Neural cell (in vitro differentiated cells): ENCODE data around the gene LSAMP. TPM values are rescaled to one million over a fixed set of nuclear protein-coding genes. Genes with fewer than 3 reads are reported as not detected.

Source experiments
- H2AFZ ChIP-seq: fragments of 200-600, 300-800 bp; sonication (generic), shearing (Covaris generic); 2 replicates; pipeline ENCODE4 v1.6.0; 2014; ENCODE audit warnings: low read depth, mild to moderate bottlenecking, antibody characterized with exemption, low read length, moderate library complexity
- H3F3A ChIP-seq: fragments of 200-600 bp; shearing (Covaris generic); 2 replicates; pipeline ENCODE4 v1.6.1; 2016; ENCODE audit warnings: mild to moderate bottlenecking, moderate library complexity, mixed read lengths, antibody characterized with exemption, low read length; ENCODE audit not compliant: insufficient read depth, poor library complexity, severe bottlenecking
- H3K27ac ChIP-seq: fragments of 200-600, 300-800 bp; sonication (generic), shearing (Covaris generic); 2 replicates; pipeline ENCODE4 v1.5.1; 2014; ENCODE audit warnings: mild to moderate bottlenecking, low read length, moderate library complexity
- H3K27me3 ChIP-seq: fragments of 300-800, 200-600 bp; sonication (generic), shearing (Covaris generic); 2 replicates; pipeline ENCODE4 v1.6.0; 2014; ENCODE audit warnings: mild to moderate bottlenecking, low read depth, low read length, moderate library complexity; ENCODE audit not compliant: insufficient read depth
- H3K36me3 ChIP-seq: fragments of 300-800, 200-600 bp; sonication (generic), shearing (Covaris generic); 2 replicates; pipeline ENCODE4 v1.5.1; 2014; ENCODE audit warnings: mild to moderate bottlenecking, antibody characterized with exemption, low read length, moderate library complexity; ENCODE audit not compliant: insufficient read depth
- H3K4me2 ChIP-seq: fragments of 300-800, 200-600 bp; sonication (generic), shearing (Covaris generic); 2 replicates; pipeline ENCODE4 v1.6.0; 2014; ENCODE audit warnings: mild to moderate bottlenecking, low read length
- H3K4me3 ChIP-seq: fragments of 300-800, 200-600 bp; sonication (generic), shearing (Covaris generic); 2 replicates; pipeline ENCODE4 v1.5.1; 2014; ENCODE audit warnings: mild to moderate bottlenecking, low read length, moderate library complexity
- H3K79me2 ChIP-seq: fragments of 200-600 bp; shearing (Covaris generic); replicated peaks from 2 replicates; pipeline ENCODE4 v1.6.0; 2014; ENCODE audit warnings: mild to moderate bottlenecking, low read length, moderate library complexity; ENCODE audit not compliant: insufficient read depth
- H3K9ac ChIP-seq: fragments of 300-800, 200-600 bp; sonication (generic), shearing (Covaris generic); 2 replicates; pipeline ENCODE4 v1.6.1; 2016; ENCODE audit warnings: mild to moderate bottlenecking, low read length, mixed read lengths
- H3K9me2 ChIP-seq: fragments of 200-600 bp; shearing (Covaris generic); 2 replicates; pipeline ENCODE4 v1.6.1; 2016; ENCODE audit warnings: mild to moderate bottlenecking, low read length, mixed read lengths; ENCODE audit not compliant: insufficient read depth
- H3K9me3 ChIP-seq: fragments of 200-600, 300-800 bp; sonication (generic), shearing (Covaris generic); 2 replicates; pipeline ENCODE4 v1.6.1; 2016; ENCODE audit warnings: mild to moderate bottlenecking, mixed run types, low read length, moderate library complexity, mixed read lengths
- H4K20me1 ChIP-seq: fragments of 200-600 bp; shearing (Covaris generic); 2 replicates; pipeline ENCODE4 v1.6.1; 2016; ENCODE audit warnings: mild to moderate bottlenecking, mixed run types; ENCODE audit not compliant: insufficient read depth
- CTCF ChIP-seq: fragments of 450-650 bp; IDR thresholded peaks from 2 replicates; pipeline ENCODE4 v1.5.1; 2014; ENCODE audit warnings: antibody characterized with exemption, mild to moderate bottlenecking, moderate library complexity; ENCODE audit not compliant: poor library complexity, severe bottlenecking
- EP300 ChIP-seq: fragments of 450-650 bp; conservative IDR thresholded peaks from 2 replicates; pipeline ENCODE4 v1.6.1; 2014; ENCODE audit warnings: antibody characterized with exemption, mild to moderate bottlenecking, moderate library complexity; ENCODE audit not compliant: poor library complexity, severe bottlenecking
- EZH2 ChIP-seq: fragments of 200-600, 300-800 bp; shearing (Covaris generic), sonication (generic); IDR thresholded peaks from 2 replicates; pipeline ENCODE4 v1.6.1; 2014; ENCODE audit warnings: antibody characterized with exemption, low read length, borderline replicate concordance, mild to moderate bottlenecking; ENCODE audit not compliant: insufficient read depth, poor library complexity, severe bottlenecking
- MXI1 ChIP-seq: fragments of 450-650 bp; conservative IDR thresholded peaks from 2 replicates; pipeline ENCODE4 v1.6.1; 2014; ENCODE audit warnings: antibody characterized with exemption, mild to moderate bottlenecking; ENCODE audit not compliant: poor library complexity, severe bottlenecking
- POLR2AphosphoS5 ChIP-seq: IDR thresholded peaks from 2 replicates; pipeline ENCODE4 v1.6.1; 2012
- RAD21 ChIP-seq: fragments of 450-650 bp; conservative IDR thresholded peaks from 2 replicates; pipeline ENCODE4 v1.6.1; 2014; ENCODE audit warnings: antibody characterized with exemption, mild to moderate bottlenecking, moderate library complexity
- REST ChIP-seq: IDR thresholded peaks from 2 replicates; pipeline ENCODE4 v1.6.1; 2012; ENCODE audit warnings: borderline replicate concordance
- SMC3 ChIP-seq: fragments of 450-650 bp; conservative IDR thresholded peaks from 2 replicates; pipeline ENCODE4 v1.6.1; 2014; ENCODE audit warnings: antibody characterized with exemption, mild to moderate bottlenecking, moderate library complexity; ENCODE audit not compliant: poor library complexity
- TAF1 ChIP-seq: IDR thresholded peaks from 2 replicates; pipeline ENCODE4 v1.6.1; 2012; ENCODE audit warnings: low read depth
- polyA plus RNA-seq: library from polyadenylated mRNA; depleted of rRNA; stranded (reverse); fragments of >200 nt; gene quantifications from 2 replicates; pipeline ENCODE4 v1.2.3, GENCODE V29; 2014

LSAMP gene
- polyA plus RNA-seq, 1 donor from 2014 or later = 93.6 TPM

- Histone ChIP-seq H4K20me1 (no peaks in the 10 kb centered on the region), H3K79me2 (no peaks in the 10 kb centered on the region), H3K9me2 (no peaks in the 10 kb centered on the region), H3K4me3 (no peak overlapping the region), H3K27ac (no peak overlapping the region), H3K36me3 (no peaks in the 10 kb centered on the region), H3K4me2 (no peak overlapping the region), H3K27me3 (no peaks in the 10 kb centered on the region), H3K9me3 (no peaks in the 10 kb centered on the region), H3K9ac (no peak overlapping the region), H3F3A (no peaks in the 10 kb centered on the region), H2AFZ (no peak overlapping the region)
- no peak for TF ChIP-seq CTCF
- no peak for TF ChIP-seq EZH2
- no peak for TF ChIP-seq TAF1
- TF ChIP-seq RAD21 = no peak
- no peak for TF ChIP-seq POLR2AphosphoS5
- TF ChIP-seq MXI1 = no peak
- TF ChIP-seq SMC3 = no peak
- no peak for TF ChIP-seq REST
- no peak for TF ChIP-seq EP300
These were observed 386.4 kb downstream of the LSAMP start for GRCh38 chr3:116058844-116059243.

- TF ChIP-seq POLR2AphosphoS5 (no peak), EP300 (no peak), MXI1 (no peak), REST (no peak), SMC3 (no peak), TAF1 (no peak), CTCF (no peak), EZH2 (no peak), RAD21 (no peak)
These were observed 387.8 kb downstream of the LSAMP start for GRCh38 chr3:116057400-116058006.

More at GRCh38 chr3:116057400-116058006, 387.8 kb downstream of the LSAMP start:
- Histone ChIP-seq H3K9ac (no peak overlapping the region), H3K36me3 (no peaks in the 10 kb centered on the region), H3K27me3 (no peaks in the 10 kb centered on the region), H2AFZ (no peak overlapping the region), H3K27ac (no peak overlapping the region), H3K9me3 (no peaks in the 10 kb centered on the region), H3K4me2 (no peak overlapping the region), H3K4me3 (no peak overlapping the region), H3K79me2 (no peaks in the 10 kb centered on the region), H3K9me2 (no peaks in the 10 kb centered on the region), H3F3A (no peaks in the 10 kb centered on the region), H4K20me1 (no peaks in the 10 kb centered on the region)
